Effector memory CD8-positive, alpha-beta T cell (primary cell): ENCODE results near the gene TRIM61.

ENCODE experiments used
- ATAC-seq: fragments of 150-1000 bp; cut with Tn5 transposase; replicated peaks from 2 replicates; pipeline ENCODE4 v1.10.0; 2021; ENCODE audit warnings: mild to moderate bottlenecking, moderate library complexity
- DNase-seq, 3 experiments: peaks; one replicate each; pipeline ENCODE4 v3.0.0; 2021
- H3K27ac Mint-ChIP-seq, 2 donors: one replicate each; pipeline ENCODE4 v1.8.0; 2022; ENCODE audit warnings: mild to moderate bottlenecking in 2 of 2, mixed read lengths in 2 of 2, moderate library complexity in 2 of 2
- H3K27me3 Mint-ChIP-seq, 2 donors: one replicate each; pipeline ENCODE4 v1.8.0; 2022; ENCODE audit warnings: mixed read lengths in 2 of 2
- H3K36me3 Mint-ChIP-seq: one replicate; pipeline ENCODE4 v1.8.0; 2022; ENCODE audit warnings: mild to moderate bottlenecking, moderate library complexity, mixed read lengths; ENCODE audit not compliant: insufficient read depth
- H3K4me1 Mint-ChIP-seq, 2 donors: one replicate each; pipeline ENCODE4 v1.8.0; 2022; ENCODE audit warnings: low read depth in 2 of 2, mixed read lengths in 2 of 2
- H3K4me3 Mint-ChIP-seq, 2 donors: one replicate each; pipeline ENCODE4 v1.8.0; 2022; ENCODE audit warnings: mild to moderate bottlenecking in 2 of 2, mixed read lengths in 2 of 2, moderate library complexity in 2 of 2
- H3K9me3 Mint-ChIP-seq, 2 donors: one replicate each; pipeline ENCODE4 v1.8.0; 2022; ENCODE audit warnings: mixed read lengths in 2 of 2

Gene TRIM61

DNA sequence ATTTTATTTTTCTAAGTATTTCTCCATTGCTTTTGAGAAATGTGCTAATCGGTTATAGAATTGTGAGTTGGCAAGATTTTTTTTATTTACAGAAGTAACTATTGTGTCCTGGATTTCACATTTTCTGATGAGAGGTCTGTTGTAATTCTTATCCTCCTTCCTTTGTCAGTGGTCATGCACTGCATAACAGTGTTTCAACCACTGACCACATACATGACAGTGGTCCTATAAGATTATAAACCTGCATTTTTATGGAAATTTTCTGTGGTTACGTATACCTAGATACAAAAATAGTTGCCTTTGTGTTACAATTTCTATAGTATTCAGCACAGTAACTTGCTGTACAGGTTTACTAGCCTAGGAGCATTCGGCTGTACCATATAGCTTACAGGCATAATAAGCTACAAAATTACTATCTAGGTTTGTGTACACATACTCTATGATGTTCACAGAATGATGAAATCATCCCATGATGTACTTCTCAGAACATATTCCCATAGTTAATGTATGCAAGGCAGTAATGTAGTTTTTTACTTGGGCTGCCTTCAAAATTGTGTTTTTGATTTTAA is 52.7 kb downstream of the TRIM61 start:
- peaks cover 0 to 2% of the 10 kb centered on the region in 2 donors for H3K9me3 Mint-ChIP-seq
- DNase-seq = no peak
- no peaks in the 10 kb centered on the region for H3K4me1 Mint-ChIP-seq
- ATAC-seq = no peak
- H3K4me3 Mint-ChIP-seq = no peak overlapping the region
- no peak overlapping the region for H3K27ac Mint-ChIP-seq
- H3K36me3 Mint-ChIP-seq = no peaks in the 10 kb centered on the region
- H3K27me3 Mint-ChIP-seq = peaks cover 7 to 9% of the 10 kb centered on the region in 2 donors

DNA sequence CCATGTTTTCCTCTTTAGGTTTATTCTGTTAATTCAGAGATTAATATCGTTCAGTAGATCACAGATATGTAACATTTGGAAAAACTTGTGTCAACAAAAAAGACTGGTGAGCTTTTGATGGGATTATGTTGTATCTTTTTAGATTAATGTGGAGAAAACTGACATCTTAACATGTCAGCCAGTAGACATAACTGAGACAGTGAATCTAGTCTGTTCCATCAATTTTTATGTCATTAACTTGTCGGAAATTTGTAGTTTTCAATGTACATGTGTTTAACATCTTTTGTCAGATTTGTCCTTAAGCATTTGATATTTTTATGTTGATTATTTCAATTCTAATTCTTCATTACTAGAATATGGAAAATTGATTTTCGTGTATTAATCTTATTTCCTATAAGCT is 58.5 kb downstream of the TRIM61 start:
- ATAC-seq = no peak
- H3K36me3 Mint-ChIP-seq = no peaks in the 10 kb centered on the region
- no peak for DNase-seq
- peaks cover 0 to 2% of the 10 kb centered on the region in 2 donors for H3K9me3 Mint-ChIP-seq
- no peaks in the 10 kb centered on the region for H3K27me3 Mint-ChIP-seq
- H3K4me3 Mint-ChIP-seq = no peak overlapping the region
- H3K27ac Mint-ChIP-seq = no peak overlapping the region
- no peaks in the 10 kb centered on the region for H3K4me1 Mint-ChIP-seq
